ENCODE results near the gene TCF7L1.
A peak's percentile ranks its signal among the peaks of the same experiment; 100 is the strongest.

TCF7L1 gene

GRCh38 chr2:85354286-85355072 lies 221.3 kb downstream of the TCF7L1 start, which contains the start of the genes ELMOD3 and RETSAT:
TSS of gene ELMOD3 (plus strand) at chr2:85354769. CDS start at chr2:85357199, 2,430 bp downstream.
TSS of gene RETSAT (minus strand) at chr2:85354528. CDS start at chr2:85354507, 21 bp downstream.
- DNase-seq (ENCODE audit: low read depth in 2 of 2) = peak; percentile 91 to 94

- no peak for DNase-seq (ENCODE audit: low read depth in 2 of 2)
Observed at GRCh38 chr2:85355073-85355410, 221.8 kb downstream of the TCF7L1 start.

- no peak for DNase-seq (ENCODE audit: low read depth in 2 of 2)
Observed at GRCh38 chr2:85355521-85355920, 222.3 kb downstream of the TCF7L1 start.

- no peak for DNase-seq (ENCODE audit: low read depth in 2 of 2)
Observed at GRCh38 chr2:85356186-85356585, 223.0 kb downstream of the TCF7L1 start.

GRCh38 chr2:85357736-85358135 lies 224.5 kb downstream of the TCF7L1 start:
- no peak for DNase-seq (ENCODE audit: low read depth in 2 of 2)
